Measurements from ENCODE around the gene RIMBP2. TPM values are rescaled to one million over a fixed set of nuclear protein-coding genes. Genes with fewer than 3 reads are reported as not detected.

Gene RIMBP2
- total and polyA plus RNA-seq, 8 donors = 0.42 to 19.0 (median 16.1) TPM

GRCh38 chr12:130677957-130678558 lies 38.0 kb downstream of the RIMBP2 start:
- intact Hi-C loops (cut with DNase I) = no loop called here
- no peak overlapping the region for H3K4me3 ChIP-seq
- TF ChIP-seq, protein P1, sequence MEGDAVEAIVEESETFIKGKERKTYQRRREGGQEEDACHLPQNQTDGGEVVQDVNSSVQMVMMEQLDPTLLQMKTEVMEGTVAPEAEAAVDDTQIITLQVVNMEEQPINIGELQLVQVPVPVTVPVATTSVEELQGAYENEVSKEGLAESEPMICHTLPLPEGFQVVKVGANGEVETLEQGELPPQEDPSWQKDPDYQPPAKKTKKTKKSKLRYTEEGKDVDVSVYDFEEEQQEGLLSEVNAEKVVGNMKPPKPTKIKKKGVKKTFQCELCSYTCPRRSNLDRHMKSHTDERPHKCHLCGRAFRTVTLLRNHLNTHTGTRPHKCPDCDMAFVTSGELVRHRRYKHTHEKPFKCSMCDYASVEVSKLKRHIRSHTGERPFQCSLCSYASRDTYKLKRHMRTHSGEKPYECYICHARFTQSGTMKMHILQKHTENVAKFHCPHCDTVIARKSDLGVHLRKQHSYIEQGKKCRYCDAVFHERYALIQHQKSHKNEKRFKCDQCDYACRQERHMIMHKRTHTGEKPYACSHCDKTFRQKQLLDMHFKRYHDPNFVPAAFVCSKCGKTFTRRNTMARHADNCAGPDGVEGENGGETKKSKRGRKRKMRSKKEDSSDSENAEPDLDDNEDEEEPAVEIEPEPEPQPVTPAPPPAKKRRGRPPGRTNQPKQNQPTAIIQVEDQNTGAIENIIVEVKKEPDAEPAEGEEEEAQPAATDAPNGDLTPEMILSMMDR (IDR thresholded peaks at IDR 0.05) = no peak
- H3K27ac ChIP-seq = no peak overlapping the region
- H3K4me1 ChIP-seq = no peaks in the 10 kb centered on the region
- H3K36me3 ChIP-seq = no peaks in the 10 kb centered on the region
- DNase-seq (no peak), ATAC-seq (no peak)
- peaks cover 0 to 2% of the 10 kb centered on the region in 2 donors for H3K9me3 ChIP-seq
- H3K27me3 ChIP-seq = peaks cover 0 to 26% of the 10 kb centered on the region in 2 donors

GRCh38 chr12:130675791-130676190 lies 40.3 kb downstream of the RIMBP2 start:
- Histone ChIP-seq H3K4me1 (no peaks in the 10 kb centered on the region), H3K9me3 (peaks cover 0 to 2% of the 10 kb centered on the region in 2 donors), H3K27me3 (peaks cover 0 to 19% of the 10 kb centered on the region in 2 donors), H3K4me3 (no peak overlapping the region), H3K36me3 (no peaks in the 10 kb centered on the region), H3K27ac (no peak overlapping the region)
- DNase-seq (no peak), ATAC-seq (no peak)
- intact Hi-C loops (cut with DNase I) = no loop called here
- TF ChIP-seq, protein P1 (IDR thresholded peaks at IDR 0.05) = no peak

DNA sequence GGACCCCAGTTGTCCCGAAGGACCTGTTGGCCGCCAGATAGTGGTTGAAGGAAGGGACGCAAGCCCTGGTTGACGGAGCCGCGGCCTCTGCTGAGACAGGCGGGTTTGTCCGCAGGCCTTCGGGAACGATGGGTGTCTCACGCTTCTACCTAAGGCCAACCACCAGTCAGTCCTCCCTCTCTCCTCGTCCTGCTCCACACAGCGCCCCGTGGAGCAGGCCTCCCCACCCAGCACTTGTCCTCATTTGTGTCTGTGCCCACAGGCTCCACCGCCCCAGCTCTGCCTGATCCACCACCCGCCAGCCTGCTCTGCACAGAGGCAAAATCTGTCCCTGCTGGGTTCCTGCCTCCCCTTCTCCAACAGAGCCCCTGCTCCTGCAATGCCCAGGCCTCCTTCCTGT lies 41.0 kb downstream of the RIMBP2 start:
- Histone ChIP-seq H3K4me3 (no peak overlapping the region), H3K27ac (no peak overlapping the region), H3K4me1 (no peaks in the 10 kb centered on the region), H3K27me3 (peaks cover 0 to 15% of the 10 kb centered on the region in 2 donors), H3K9me3 (peaks cover 0 to 6% of the 10 kb centered on the region in 2 donors), H3K36me3 (no peaks in the 10 kb centered on the region)
- ATAC-seq (no peak), DNase-seq (no peak)
- intact Hi-C loops (cut with DNase I) = no loop called here
- TF ChIP-seq, protein P1 (IDR thresholded peaks at IDR 0.05) = no peak

GRCh38 chr12:130674676-130675075 lies 41.4 kb downstream of the RIMBP2 start:
- TF ChIP-seq, protein P1 (IDR thresholded peaks at IDR 0.05) = no peak
- Histone ChIP-seq H3K27me3 (peaks cover 0 to 11% of the 10 kb centered on the region in 2 donors), H3K9me3 (peaks cover 0 to 6% of the 10 kb centered on the region in 2 donors), H3K36me3 (no peaks in the 10 kb centered on the region), H3K4me1 (no peaks in the 10 kb centered on the region), H3K4me3 (no peak overlapping the region), H3K27ac (no peak overlapping the region)
- no peak for DNase-seq
- no peak for ATAC-seq
- intact Hi-C loops (cut with DNase I) = no loop called here

GRCh38 chr12:130673036-130673705 lies 42.9 kb downstream of the RIMBP2 start:
- Histone ChIP-seq H3K36me3 (no peaks in the 10 kb centered on the region), H3K9me3 (peaks cover 0 to 12% of the 10 kb centered on the region in 2 donors), H3K4me1 (no peaks in the 10 kb centered on the region), H3K4me3 (no peak overlapping the region), H3K27ac (no peak overlapping the region), H3K27me3 (no peaks in the 10 kb centered on the region)
- TF ChIP-seq, protein P1 (IDR thresholded peaks at IDR 0.05) = no peak
- intact Hi-C loops (cut with DNase I) = no loop called here
- ATAC-seq = no peak
- DNase-seq = no peak
